Mammary epithelial cell (primary cell): ENCODE results near the gene PIGL.

Experiments
- CTCF ChIP-seq, 2 donors: IDR thresholded peaks in 1 of 2; conservative IDR thresholded peaks in 1 of 2; 2 replicates each; pipeline ENCODE4 v1.5.1; 2011 to 2012; ENCODE audit warnings: inconsistent platforms in 2 of 2, low read length in 2 of 2, mild to moderate bottlenecking in 2 of 2, control low read depth in 1 of 2, low read depth in 1 of 2; ENCODE audit not compliant: insufficient read depth in 1 of 2; ENCODE audit errors: extremely low read depth in 1 of 2
- EZH2 ChIP-seq: IDR thresholded peaks from 2 replicates; pipeline ENCODE4 v1.6.1; 2012; ENCODE audit warnings: low read length, inconsistent platforms, borderline replicate concordance

DNA sequence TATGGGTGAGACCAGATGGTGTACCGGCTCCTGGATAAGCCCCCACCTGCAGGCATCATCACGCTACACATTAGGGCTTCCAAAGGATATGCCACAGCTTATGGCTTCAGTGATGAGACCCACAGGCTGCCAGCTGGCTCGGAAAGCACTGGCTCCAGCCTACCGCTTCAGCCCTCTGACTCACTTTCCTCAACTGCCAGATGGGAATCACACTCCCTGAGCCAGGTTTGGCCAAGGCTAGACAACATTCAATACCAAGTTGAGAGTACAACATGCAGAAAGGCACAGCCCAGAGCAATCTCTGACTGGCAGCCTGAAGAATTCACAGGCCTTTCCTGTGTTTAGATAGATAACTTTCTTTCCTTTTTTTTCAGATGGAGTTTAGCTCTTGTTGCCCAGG, 126.0 kb downstream of the PIGL start:
- TF ChIP-seq CTCF (conservative IDR thresholded peaks at IDR 0.05 in 1 of 2, IDR thresholded peaks at IDR 0.05 in 1 of 2; ENCODE audit: extremely low read depth in 1 of 2, insufficient read depth in 1 of 2, low read depth in 1 of 2, low read length in 2 of 2) (no peak), EZH2 (no peak)
